SK-N-SH (cell line): ENCODE results near the gene PCDH1. TPM values are rescaled to one million over a fixed set of nuclear protein-coding genes. Genes with fewer than 3 reads are reported as not detected.

Source experiments
- CTCF ChIA-PET: fragments of 300-600, 350-600 bp; formaldehyde crosslinking; extraction: SDS; loops from one replicate; lab custom pipeline; 2021; lab: Yijun Ruan, JAX
- POLR2A ChIA-PET: fragments of 350-600 bp; sonication (Branson Sonifier 250); formaldehyde crosslinking; extraction: SDS; loops from one replicate; lab custom pipeline; 2020; ENCODE audit warnings: antibody characterized with exemption, inconsistent platforms; lab: Yijun Ruan, JAX
- DNase-seq: peaks from one replicate; pipeline ENCODE4 v3.0.0; 2012
- H2AFZ ChIP-seq: fragments of 200-600 bp; sonication (generic); 2 replicates; pipeline ENCODE4 v1.8.1; 2016; ENCODE audit warnings: antibody characterized with exemption, mild to moderate bottlenecking, low read depth
- H3F3A ChIP-seq: fragments of 200-600 bp; sonication (generic); replicated peaks from 2 replicates; pipeline ENCODE3; 2016; ENCODE audit warnings: antibody characterized with exemption, mild to moderate bottlenecking; ENCODE audit not compliant: insufficient read depth
- H3K27ac ChIP-seq, 2 experiments: fragments of 200-500 bp in 1 of 2; fragments of 200-600 bp in 1 of 2; sonication (Bioruptor generic) in 1 of 2; sonication (generic), shearing (Covaris generic) in 1 of 2; 2 replicates each; pipeline versions ENCODE4 v1.5.1 to v1.6.1; 2014 to 2016; ENCODE audit warnings: low read depth in 2 of 2, inconsistent platforms in 1 of 2, low read length in 1 of 2, mild to moderate bottlenecking in 1 of 2, mixed read lengths in 1 of 2
- H3K27me3 ChIP-seq: fragments of 200-600 bp; sonication (generic), shearing (Covaris generic); 2 replicates; pipeline ENCODE4 v1.6.1; 2016; ENCODE audit warnings: mixed run types; ENCODE audit not compliant: insufficient read depth
- H3K36me3 ChIP-seq, 2 experiments: fragments of 200-500 bp in 1 of 2; fragments of 200-600 bp in 1 of 2; sonication (Bioruptor generic) in 1 of 2; sonication (generic) in 1 of 2; replicated peaks in 1 of 2; 2 replicates each; pipeline versions ENCODE3 to v1.5.1; 2014 to 2016; ENCODE audit warnings: low read length in 1 of 2, mild to moderate bottlenecking in 1 of 2; ENCODE audit not compliant: insufficient read depth in 2 of 2, control insufficient read depth in 1 of 2
- H3K4me1 ChIP-seq, 2 experiments: fragments of 200-500 bp in 1 of 2; fragments of 200-600 bp in 1 of 2; sonication (Bioruptor generic) in 1 of 2; sonication (generic), shearing (Covaris generic) in 1 of 2; 2 replicates each; pipeline versions ENCODE4 v1.5.1 to v1.6.1; 2014 to 2016; ENCODE audit warnings: low read depth in 1 of 2, low read length in 1 of 2, mixed run types in 1 of 2; ENCODE audit not compliant: insufficient read depth in 2 of 2, control insufficient read depth in 1 of 2
- H3K4me2 ChIP-seq: fragments of 200-600 bp; sonication (generic), shearing (Covaris generic); 2 replicates; pipeline ENCODE4 v1.6.1; 2017; ENCODE audit warnings: mixed run types
- H3K4me3 ChIP-seq, 2 experiments: fragments of 200-500 bp in 1 of 2; fragments of 200-600 bp in 1 of 2; sonication (Bioruptor generic) in 1 of 2; sonication (generic), shearing (Covaris generic) in 1 of 2; 2 replicates each; pipeline versions ENCODE4 v1.5.1 to v1.8.1; 2014 to 2016; ENCODE audit warnings: low read depth in 2 of 2, inconsistent platforms in 1 of 2, low read length in 1 of 2, mild to moderate bottlenecking in 1 of 2, mixed read lengths in 1 of 2, moderate library complexity in 1 of 2
- H3K79me2 ChIP-seq: fragments of 200-600 bp; sonication (generic); 2 replicates; pipeline ENCODE4 v1.8.1; 2017; ENCODE audit warnings: mild to moderate bottlenecking; ENCODE audit not compliant: insufficient read depth
- H3K9ac ChIP-seq: fragments of 200-600 bp; sonication (generic); 2 replicates; pipeline ENCODE4 v1.6.1; 2017; ENCODE audit warnings: mixed run types
- H3K9me2 ChIP-seq: fragments of 200-600 bp; sonication (generic); 2 replicates; pipeline ENCODE4 v1.6.1; 2017; ENCODE audit warnings: mixed run types
- H3K9me3 ChIP-seq: fragments of 200-600 bp; sonication (generic); 2 replicates; pipeline ENCODE4 v1.6.1; 2017; ENCODE audit warnings: mixed run types, mild to moderate bottlenecking, moderate library complexity
- H4K20me1 ChIP-seq: fragments of 200-600 bp; sonication (generic); 2 replicates; pipeline ENCODE4 v1.6.1; 2017; ENCODE audit warnings: mild to moderate bottlenecking, mixed run types; ENCODE audit not compliant: insufficient read depth
- EP300 ChIP-seq, 2 experiments: IDR thresholded peaks; 2 replicates each; pipeline versions ENCODE4 v1.4.0 to v1.6.1; 2012; ENCODE audit warnings: borderline replicate concordance in 1 of 2, low read depth in 1 of 2, low read length in 1 of 2
- FOSL2 ChIP-seq: IDR thresholded peaks from 2 replicates; pipeline ENCODE4 v1.4.0; 2012; ENCODE audit warnings: low read depth, mild to moderate bottlenecking, moderate library complexity, borderline replicate concordance
- IRF3 ChIP-seq: fragments of 150-350 bp; IDR thresholded peaks from 2 replicates; pipeline ENCODE4 v1.6.1; 2016; ENCODE audit warnings: mild to moderate bottlenecking, low read depth, low read length
- NRF1 ChIP-seq: IDR thresholded peaks from 2 replicates; pipeline ENCODE4 v1.6.1; 2012; ENCODE audit warnings: low read depth, mild to moderate bottlenecking, low read length
- REST ChIP-seq: IDR thresholded peaks from 2 replicates; pipeline ENCODE4 v1.6.1; 2012; ENCODE audit warnings: mild to moderate bottlenecking, low read depth, low read length, moderate library complexity
- RXRA ChIP-seq: IDR thresholded peaks from 2 replicates; pipeline ENCODE4 v1.4.0; 2012; ENCODE audit warnings: low read depth, mild to moderate bottlenecking, borderline replicate concordance
- WGBS: methylation state at CpG from one replicate; pipeline ENCODE4 v1.1.6; 2017; ENCODE audit warnings: low lambda C conversion rate; 5-methylcytosine and 5-hydroxymethylcytosine counted together
- polyA plus RNA-seq, 3 experiments: library from polyadenylated mRNA; depleted of rRNA; stranded (reverse); fragments of >200 nt; gene quantifications; 2 replicates each; pipeline ENCODE4 v1.2.3, GENCODE V29; 2012

The PCDH1 gene
- polyA plus RNA-seq, 1 of the 3 experiments (the other 2 are of a cell fraction): 0.08 TPM

- TF ChIP-seq EP300 (IDR thresholded peaks at IDR 0.05; ENCODE audit: borderline replicate concordance in 1 of 2, low read depth in 1 of 2, low read length in 1 of 2): peak in 1 of 2 experiments; percentile 14; a peak in 1 of 4 replicates
- TF ChIP-seq NRF1: no peak
- TF ChIP-seq RXRA: no peak
- TF ChIP-seq FOSL2: no peak
Measured at GRCh38 chr5:141849415-141850243, 28.6 kb downstream of the PCDH1 start (continued).

- no peaks in the 10 kb centered on the region for H3K9me3 ChIP-seq
- no peak for TF ChIP-seq IRF3
- peak; percentile 19; the same call in 1 of the 2 replicates for TF ChIP-seq REST
- H3F3A ChIP-seq: peaks cover 5% of the 10 kb centered on the region
- H3K4me2 ChIP-seq: peak overlapping the region; percentile 98
- peak overlapping the region; percentile 83 for H3K9ac ChIP-seq
- no peaks in the 10 kb centered on the region for H3K36me3 ChIP-seq
- peak overlapping the region; percentile 83 to 98 for H3K27ac ChIP-seq
- H3K9me2 ChIP-seq: no peaks in the 10 kb centered on the region
- H2AFZ ChIP-seq: peak overlapping the region; percentile 95
- peak overlapping the region; percentile 74 to 82 for H3K4me3 ChIP-seq
- ChIA-PET CTCF (interaction anchor here (1.9 kb wide), 1 partner anchor 157 kb away, joined by 5 read pairs; no protein-coding TSS in a partner anchor), POLR2A (interaction anchor here (0.8 to 0.9 kb wide), 2 partner anchors 10 to 23 kb away, joined by 3 to 4 read pairs; no protein-coding TSS in a partner anchor)
- 30% methylated on average over 10 of the region's 19 CpGs for WGBS
- peaks cover 8 to 40% of the 10 kb centered on the region in 2 experiments; a peak in 3 of 4 replicates for H3K4me1 ChIP-seq
- no peaks in the 10 kb centered on the region for H4K20me1 ChIP-seq
- no peaks in the 10 kb centered on the region for H3K79me2 ChIP-seq
- no peaks in the 10 kb centered on the region; the same call in 1 of the 2 replicates for H3K27me3 ChIP-seq
- no peak for DNase-seq
Measured at GRCh38 chr5:141848744-141849414, 29.3 kb downstream of the PCDH1 start.
